ENCODE results near the gene MARK4.

Gene MARK4

DNA sequence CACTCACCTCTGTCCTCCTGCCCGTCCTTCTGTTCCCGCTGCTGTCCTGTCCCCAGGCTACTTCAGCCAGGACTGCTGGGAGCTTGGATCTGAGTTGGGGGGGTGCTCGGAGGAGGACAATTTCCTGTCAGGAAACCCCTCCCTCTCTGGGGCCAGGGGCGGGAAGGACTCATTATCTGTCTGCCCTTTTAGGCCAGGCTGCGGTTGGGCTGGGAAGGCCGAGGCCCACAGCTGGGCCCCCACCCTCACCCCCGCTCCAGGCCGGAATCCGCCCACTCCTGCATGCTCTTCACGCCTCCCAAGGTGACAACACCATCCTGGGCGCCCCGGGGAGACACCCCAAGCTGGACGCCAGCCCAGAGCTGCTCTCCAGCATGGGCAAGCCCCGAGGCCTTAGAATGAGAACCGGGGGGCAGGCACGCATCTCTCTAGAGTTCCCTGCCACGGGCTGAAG is 5.7 kb upstream of the MARK4 start, which contains the start of gene EXOC3L2:
TSS of gene EXOC3L2 (minus strand) at position 74 of the 454 bp plus-strand sequence. CDS start 6,362 bp downstream, outside the sequence.
- Histone ChIP-seq H3K27me3 (ENCODE audit: control insufficient read depth, insufficient read depth, low read length) (peaks cover 23% of the 10 kb centered on the region), H3K4me1 (ENCODE audit: control insufficient read depth, insufficient read depth, low read length) (no peaks in the 10 kb centered on the region), H3K4me3 (ENCODE audit: low read depth, low read length) (no peak within 1 kb of the TSS), H3K36me3 (ENCODE audit: control insufficient read depth, insufficient read depth, low read length) (no peaks in the 10 kb centered on the region), H3K9me3 (ENCODE audit: control insufficient read depth, insufficient read depth, low read length) (no peaks in the 10 kb centered on the region), H3K9ac (ENCODE audit: low read depth, low read length) (no peak within 1 kb of the TSS)

GRCh38 chr19:45245826-45246225 is 5.2 kb upstream of the MARK4 start:
- H3K4me3 ChIP-seq (ENCODE audit: low read depth, low read length) = no peak overlapping the region
- H3K27me3 ChIP-seq (ENCODE audit: control insufficient read depth, insufficient read depth, low read length) = peaks cover 26% of the 10 kb centered on the region
- H3K9ac ChIP-seq (ENCODE audit: low read depth, low read length) = no peak overlapping the region
- no peaks in the 10 kb centered on the region for H3K4me1 ChIP-seq (ENCODE audit: control insufficient read depth, insufficient read depth, low read length)
- no peaks in the 10 kb centered on the region for H3K9me3 ChIP-seq (ENCODE audit: control insufficient read depth, insufficient read depth, low read length)
- H3K36me3 ChIP-seq (ENCODE audit: control insufficient read depth, insufficient read depth, low read length) = no peaks in the 10 kb centered on the region

DNA sequence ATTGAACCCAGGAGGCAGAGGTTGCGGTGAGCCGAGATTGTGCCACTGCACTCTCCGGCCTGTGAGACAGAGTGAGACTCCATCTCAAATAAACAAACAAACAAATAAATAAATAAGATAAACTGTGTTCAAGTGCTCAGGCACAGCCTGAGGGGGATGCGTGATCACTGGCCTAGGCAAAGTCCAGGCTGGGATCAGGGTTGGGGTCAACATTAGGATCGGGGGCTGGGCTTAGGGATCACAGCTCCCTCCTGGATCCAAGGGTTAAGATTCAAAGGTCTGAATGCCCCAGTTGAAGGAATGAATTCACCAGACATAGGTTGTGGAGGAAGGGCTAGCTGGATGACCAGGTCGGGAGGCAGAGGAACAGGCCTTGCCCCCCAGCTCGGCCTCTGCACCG is 3.9 kb upstream of the MARK4 start:
- Histone ChIP-seq H3K4me3 (ENCODE audit: low read depth, low read length) (no peak overlapping the region), H3K4me1 (ENCODE audit: control insufficient read depth, insufficient read depth, low read length) (no peaks in the 10 kb centered on the region), H3K27me3 (ENCODE audit: control insufficient read depth, insufficient read depth, low read length) (peaks cover 23% of the 10 kb centered on the region), H3K9me3 (ENCODE audit: control insufficient read depth, insufficient read depth, low read length) (no peaks in the 10 kb centered on the region), H3K9ac (ENCODE audit: low read depth, low read length) (no peak overlapping the region), H3K36me3 (ENCODE audit: control insufficient read depth, insufficient read depth, low read length) (no peaks in the 10 kb centered on the region)

DNA sequence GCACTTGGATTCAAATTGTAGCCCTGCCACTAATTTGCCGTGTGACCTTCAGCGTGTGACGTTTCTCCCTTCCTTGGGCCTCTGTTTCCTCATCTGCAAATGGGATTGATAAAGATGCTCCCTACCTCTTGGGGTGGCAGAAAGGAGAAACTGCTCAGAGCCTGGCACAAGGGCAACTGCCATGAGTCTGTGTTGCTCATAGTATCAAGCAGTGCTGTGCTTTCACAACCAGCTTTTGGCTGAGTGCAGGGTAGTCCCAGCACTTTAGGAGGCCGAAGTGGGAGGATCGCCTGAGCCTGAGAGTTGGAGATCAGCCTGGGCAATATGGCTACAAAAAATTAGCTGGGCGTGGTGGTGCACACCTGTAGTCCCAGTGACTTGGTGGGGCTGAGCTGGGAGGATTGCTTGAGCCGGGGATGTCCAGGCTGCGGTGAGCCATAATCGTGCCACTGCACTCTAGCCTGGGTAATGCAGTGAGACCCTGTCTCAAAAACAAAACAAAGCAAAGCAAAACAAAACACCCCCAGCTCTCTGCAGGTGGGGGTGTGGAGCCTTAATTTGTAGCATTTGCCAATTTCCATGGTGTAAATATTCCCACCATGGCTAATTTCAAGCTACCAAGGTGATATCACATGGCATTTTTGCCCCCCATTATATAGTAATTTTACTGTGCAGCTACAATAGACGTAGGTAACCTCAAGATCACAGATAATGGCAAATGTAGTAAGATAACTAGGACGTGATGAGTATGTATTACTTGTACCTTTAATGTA is 1.6 kb upstream of the MARK4 start:
- Histone ChIP-seq H3K9me3 (ENCODE audit: control insufficient read depth, insufficient read depth, low read length) (no peaks in the 10 kb centered on the region), H3K36me3 (ENCODE audit: control insufficient read depth, insufficient read depth, low read length) (peaks cover 3% of the 10 kb centered on the region), H3K4me1 (ENCODE audit: control insufficient read depth, insufficient read depth, low read length) (no peaks in the 10 kb centered on the region), H3K27me3 (ENCODE audit: control insufficient read depth, insufficient read depth, low read length) (peaks cover 23% of the 10 kb centered on the region), H3K9ac (ENCODE audit: low read depth, low read length) (no peak overlapping the region), H3K4me3 (ENCODE audit: low read depth, low read length) (no peak overlapping the region)

GRCh38 chr19:45250216-45250831 is 747 bp upstream of the MARK4 start:
- H3K27me3 ChIP-seq (ENCODE audit: control insufficient read depth, insufficient read depth, low read length) = peaks cover 19% of the 10 kb centered on the region
- peaks cover 3% of the 10 kb centered on the region for H3K36me3 ChIP-seq (ENCODE audit: control insufficient read depth, insufficient read depth, low read length)
- H3K4me3 ChIP-seq (ENCODE audit: low read depth, low read length) = peak overlapping the region; percentile 77
- H3K4me1 ChIP-seq (ENCODE audit: control insufficient read depth, insufficient read depth, low read length) = no peaks in the 10 kb centered on the region
- H3K9me3 ChIP-seq (ENCODE audit: control insufficient read depth, insufficient read depth, low read length) = no peaks in the 10 kb centered on the region
- H3K9ac ChIP-seq (ENCODE audit: low read depth, low read length) = no peak overlapping the region

DNA sequence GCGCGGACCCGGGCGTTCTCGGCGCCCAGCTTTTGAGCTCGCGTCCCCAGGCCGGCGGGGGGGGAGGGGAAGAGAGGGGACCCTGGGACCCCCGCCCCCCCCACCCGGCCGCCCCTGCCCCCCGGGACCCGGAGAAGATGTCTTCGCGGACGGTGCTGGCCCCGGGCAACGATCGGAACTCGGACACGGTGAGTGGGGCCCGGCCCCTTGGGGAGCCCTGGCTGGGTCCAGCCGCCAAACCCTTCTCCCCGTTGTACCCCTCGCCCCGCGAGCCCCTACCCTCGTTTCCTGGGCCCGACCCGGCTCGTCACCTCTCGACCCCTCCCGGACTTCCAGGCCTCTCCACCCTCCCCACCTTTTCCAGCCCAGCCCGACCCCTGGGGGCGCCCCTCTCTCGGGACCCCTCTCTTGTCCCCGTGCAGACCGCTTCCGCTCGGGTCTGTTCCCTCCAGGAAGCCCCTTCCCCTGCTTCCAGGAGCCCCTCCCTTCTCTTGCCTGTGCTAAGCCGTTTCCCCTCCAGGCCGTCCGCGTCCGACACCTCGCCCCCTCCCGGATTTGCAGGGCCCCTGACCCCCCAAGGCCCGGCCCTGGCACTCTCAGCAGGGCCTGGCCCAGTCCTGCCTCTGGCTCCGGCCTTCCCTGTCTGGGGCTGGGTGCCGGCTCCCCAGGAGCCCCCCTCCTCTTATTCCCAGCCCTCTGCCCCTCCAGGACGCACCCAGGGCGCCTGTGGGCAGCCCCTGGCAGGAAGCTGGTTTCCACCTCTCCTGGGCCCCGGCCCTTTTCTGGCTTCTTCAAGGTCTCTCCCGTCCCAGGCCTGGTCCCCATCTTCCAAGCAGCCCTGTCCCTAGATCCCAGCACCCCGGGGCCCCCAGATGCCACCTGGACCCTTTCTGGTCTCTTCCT is 632 bp downstream of the MARK4 start:
- Histone ChIP-seq H3K4me3 (ENCODE audit: low read depth, low read length) (peak overlapping the region; percentile 64), H3K9ac (ENCODE audit: low read depth, low read length) (peak overlapping the region; percentile 37), H3K4me1 (ENCODE audit: control insufficient read depth, insufficient read depth, low read length) (no peaks in the 10 kb centered on the region), H3K9me3 (ENCODE audit: control insufficient read depth, insufficient read depth, low read length) (no peaks in the 10 kb centered on the region), H3K27me3 (ENCODE audit: control insufficient read depth, insufficient read depth, low read length) (peaks cover 19% of the 10 kb centered on the region), H3K36me3 (ENCODE audit: control insufficient read depth, insufficient read depth, low read length) (peaks cover 3% of the 10 kb centered on the region)

- Histone ChIP-seq H3K4me1 (ENCODE audit: control insufficient read depth, insufficient read depth, low read length) (no peaks in the 10 kb centered on the region), H3K9ac (ENCODE audit: low read depth, low read length) (no peak overlapping the region), H3K27me3 (ENCODE audit: control insufficient read depth, insufficient read depth, low read length) (peaks cover 19% of the 10 kb centered on the region), H3K9me3 (ENCODE audit: control insufficient read depth, insufficient read depth, low read length) (no peaks in the 10 kb centered on the region), H3K4me3 (ENCODE audit: low read depth, low read length) (no peak overlapping the region), H3K36me3 (ENCODE audit: control insufficient read depth, insufficient read depth, low read length) (peaks cover 3% of the 10 kb centered on the region)
Measured at GRCh38 chr19:45253396-45254027, 2.4 kb downstream of the MARK4 start.

GRCh38 chr19:45254044-45254531 is 3.0 kb downstream of the MARK4 start:
- Histone ChIP-seq H3K9me3 (ENCODE audit: control insufficient read depth, insufficient read depth, low read length) (no peaks in the 10 kb centered on the region), H3K36me3 (ENCODE audit: control insufficient read depth, insufficient read depth, low read length) (peaks cover 3% of the 10 kb centered on the region), H3K4me1 (ENCODE audit: control insufficient read depth, insufficient read depth, low read length) (no peaks in the 10 kb centered on the region), H3K9ac (ENCODE audit: low read depth, low read length) (no peak overlapping the region), H3K27me3 (ENCODE audit: control insufficient read depth, insufficient read depth, low read length) (peaks cover 16% of the 10 kb centered on the region), H3K4me3 (ENCODE audit: low read depth, low read length) (no peak overlapping the region)

DNA sequence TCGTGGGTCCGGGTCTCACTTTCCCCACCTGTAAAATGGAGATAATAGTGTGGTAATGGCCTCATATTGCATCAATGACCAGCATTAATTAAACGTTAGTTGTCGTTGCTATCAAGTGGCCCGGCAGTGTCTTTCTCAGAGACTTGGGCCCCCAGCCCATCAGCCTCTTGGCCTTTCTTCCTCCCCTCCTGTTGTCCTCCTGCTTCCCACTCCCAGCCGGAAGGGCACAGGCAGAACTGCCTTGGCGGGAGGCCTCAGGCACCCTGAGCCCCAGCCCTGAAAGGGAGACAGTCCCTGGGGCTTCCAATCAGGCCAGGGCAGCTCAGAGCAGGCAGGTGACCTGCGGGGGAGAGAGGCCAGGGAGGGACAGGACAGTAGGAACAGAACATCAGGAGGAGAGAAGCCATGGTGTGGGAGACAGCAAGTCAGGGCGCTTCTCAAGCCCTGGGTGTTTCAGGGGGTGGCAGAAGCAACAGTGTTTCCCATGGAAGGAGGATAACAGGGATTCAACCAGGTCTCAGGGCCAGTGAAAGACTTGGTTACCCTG is 4.6 kb downstream of the MARK4 start:
- Histone ChIP-seq H3K4me1 (ENCODE audit: control insufficient read depth, insufficient read depth, low read length) (no peaks in the 10 kb centered on the region), H3K9me3 (ENCODE audit: control insufficient read depth, insufficient read depth, low read length) (no peaks in the 10 kb centered on the region), H3K4me3 (ENCODE audit: low read depth, low read length) (no peak overlapping the region), H3K36me3 (ENCODE audit: control insufficient read depth, insufficient read depth, low read length) (peaks cover 3% of the 10 kb centered on the region), H3K9ac (ENCODE audit: low read depth, low read length) (no peak overlapping the region), H3K27me3 (ENCODE audit: control insufficient read depth, insufficient read depth, low read length) (peaks cover under 1% of the 10 kb centered on the region)

DNA sequence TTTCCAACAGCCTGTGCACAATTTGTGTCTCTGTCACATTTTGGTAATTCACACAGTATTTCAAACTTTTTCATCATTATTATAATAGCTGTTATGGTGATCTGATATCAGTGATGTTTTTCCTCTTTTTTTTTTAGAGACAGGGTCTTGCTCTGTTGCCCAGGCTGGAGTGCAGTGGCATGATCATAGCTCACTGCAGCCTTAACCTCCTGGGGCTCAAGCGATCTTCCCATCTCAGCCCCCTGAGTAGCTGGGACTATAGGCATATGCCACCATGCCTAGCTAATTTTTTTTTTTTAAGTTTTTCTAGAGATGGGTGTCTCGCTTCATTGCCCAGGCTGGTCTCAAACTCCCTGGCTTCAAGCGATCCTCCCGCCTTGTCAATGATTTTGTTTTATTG is 5.8 kb downstream of the MARK4 start:
- no peak overlapping the region for H3K4me3 ChIP-seq (ENCODE audit: low read depth, low read length)
- peaks cover 3% of the 10 kb centered on the region for H3K36me3 ChIP-seq (ENCODE audit: control insufficient read depth, insufficient read depth, low read length)
- H3K4me1 ChIP-seq (ENCODE audit: control insufficient read depth, insufficient read depth, low read length) = no peaks in the 10 kb centered on the region
- no peaks in the 10 kb centered on the region for H3K9me3 ChIP-seq (ENCODE audit: control insufficient read depth, insufficient read depth, low read length)
- no peaks in the 10 kb centered on the region for H3K27me3 ChIP-seq (ENCODE audit: control insufficient read depth, insufficient read depth, low read length)
- H3K9ac ChIP-seq (ENCODE audit: low read depth, low read length) = no peak overlapping the region

GRCh38 chr19:45258862-45259261 is 7.8 kb downstream of the MARK4 start:
- no peak overlapping the region for H3K4me3 ChIP-seq (ENCODE audit: low read depth, low read length)
- H3K9me3 ChIP-seq (ENCODE audit: control insufficient read depth, insufficient read depth, low read length) = no peaks in the 10 kb centered on the region
- no peak overlapping the region for H3K9ac ChIP-seq (ENCODE audit: low read depth, low read length)
- no peaks in the 10 kb centered on the region for H3K27me3 ChIP-seq (ENCODE audit: control insufficient read depth, insufficient read depth, low read length)
- H3K4me1 ChIP-seq (ENCODE audit: control insufficient read depth, insufficient read depth, low read length) = no peaks in the 10 kb centered on the region
- no peaks in the 10 kb centered on the region for H3K36me3 ChIP-seq (ENCODE audit: control insufficient read depth, insufficient read depth, low read length)
